ENCODE data around the gene CD72.
A peak's percentile ranks its signal among the peaks of the same experiment; 100 is the strongest.
"Not testable (repeated sequence)": the region's sequence is repeated elsewhere in the genome, so short reads cannot be mapped to it uniquely, and the experiment has no call there.

Gene CD72

GRCh38 chr9:35618854-35619799 is 914 bp upstream of the CD72 start:
- DNase-seq (peak; percentile 50 to 57 (median 56)), ATAC-seq (replicated peaks) (peak; percentile 74)
- Mint-ChIP-seq H3K27me3 (no peaks in the 10 kb centered on the region), H3K4me3 (peak overlapping the region; percentile 88 to 89), H3K36me3 (ENCODE audit: insufficient read depth) (peaks cover 4% of the 10 kb centered on the region), H3K27ac (peak overlapping the region; percentile 97 to 98), H3K4me1 (ENCODE audit: low read depth in 2 of 2) (peaks cover 40 to 44% of the 10 kb centered on the region in 2 donors), H3K9me3 (no peaks in the 10 kb centered on the region)

GRCh38 chr9:35617548-35617947 is 665 bp downstream of the CD72 start:
- Mint-ChIP-seq H3K27ac (peak overlapping the region; percentile 97 to 98), H3K27me3 (no peaks in the 10 kb centered on the region), H3K9me3 (no peaks in the 10 kb centered on the region), H3K4me3 (peak overlapping the region; percentile 88 to 89), H3K36me3 (ENCODE audit: insufficient read depth) (peaks cover 4% of the 10 kb centered on the region), H3K4me1 (ENCODE audit: low read depth in 2 of 2) (peaks cover 40 to 44% of the 10 kb centered on the region in 2 donors)
- ATAC-seq (replicated peaks) (no peak), DNase-seq (no peak)

DNA sequence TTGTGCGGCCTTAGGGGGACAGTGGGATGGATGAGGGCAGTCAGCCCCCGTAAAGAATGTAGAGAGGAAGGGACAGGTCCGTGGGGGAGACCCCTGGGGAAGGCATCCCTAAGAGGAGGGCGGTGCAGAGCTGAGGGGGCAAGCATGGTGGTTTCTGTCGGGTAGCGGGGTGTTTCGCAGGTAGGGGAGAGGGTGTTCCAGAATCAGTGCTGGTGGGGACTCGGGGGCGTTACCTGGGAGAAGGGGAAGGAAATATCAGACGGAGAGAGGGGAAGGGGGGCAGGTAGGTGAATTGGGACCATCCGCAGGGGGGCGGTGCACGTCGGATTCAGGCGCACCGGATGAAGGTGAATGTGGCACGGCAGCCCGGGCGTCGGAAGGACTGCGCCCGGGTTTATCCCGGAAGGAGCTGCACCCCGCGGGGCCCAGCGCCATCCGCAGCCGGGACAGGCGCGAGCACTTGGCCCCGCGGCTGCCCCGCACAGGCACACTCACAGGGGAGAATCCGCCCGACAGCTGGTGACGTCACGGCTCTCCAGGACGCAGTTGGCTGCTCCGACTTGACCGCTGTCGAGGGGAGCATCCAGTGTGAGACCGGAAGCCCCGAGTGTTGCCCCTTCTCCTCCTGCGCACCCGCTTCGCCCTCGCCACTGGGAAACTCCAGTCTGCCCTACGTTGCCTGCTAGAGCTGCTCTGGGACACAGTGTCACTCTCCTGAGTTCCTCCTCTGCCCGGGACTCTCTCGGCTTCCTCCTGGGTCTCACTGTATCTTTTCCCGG is 1.3 kb downstream of the CD72 start:
- Mint-ChIP-seq H3K27me3 (no peaks in the 10 kb centered on the region), H3K9me3 (no peaks in the 10 kb centered on the region), H3K27ac (peak overlapping the region; percentile 97 to 98), H3K4me1 (ENCODE audit: low read depth in 2 of 2) (peaks cover 40 to 44% of the 10 kb centered on the region in 2 donors), H3K4me3 (peak overlapping the region; percentile 88 to 89), H3K36me3 (ENCODE audit: insufficient read depth) (peaks cover 4% of the 10 kb centered on the region)
- DNase-seq (peak; percentile 65 to 70 (median 66)), ATAC-seq (replicated peaks) (peak; percentile 59)

DNA sequence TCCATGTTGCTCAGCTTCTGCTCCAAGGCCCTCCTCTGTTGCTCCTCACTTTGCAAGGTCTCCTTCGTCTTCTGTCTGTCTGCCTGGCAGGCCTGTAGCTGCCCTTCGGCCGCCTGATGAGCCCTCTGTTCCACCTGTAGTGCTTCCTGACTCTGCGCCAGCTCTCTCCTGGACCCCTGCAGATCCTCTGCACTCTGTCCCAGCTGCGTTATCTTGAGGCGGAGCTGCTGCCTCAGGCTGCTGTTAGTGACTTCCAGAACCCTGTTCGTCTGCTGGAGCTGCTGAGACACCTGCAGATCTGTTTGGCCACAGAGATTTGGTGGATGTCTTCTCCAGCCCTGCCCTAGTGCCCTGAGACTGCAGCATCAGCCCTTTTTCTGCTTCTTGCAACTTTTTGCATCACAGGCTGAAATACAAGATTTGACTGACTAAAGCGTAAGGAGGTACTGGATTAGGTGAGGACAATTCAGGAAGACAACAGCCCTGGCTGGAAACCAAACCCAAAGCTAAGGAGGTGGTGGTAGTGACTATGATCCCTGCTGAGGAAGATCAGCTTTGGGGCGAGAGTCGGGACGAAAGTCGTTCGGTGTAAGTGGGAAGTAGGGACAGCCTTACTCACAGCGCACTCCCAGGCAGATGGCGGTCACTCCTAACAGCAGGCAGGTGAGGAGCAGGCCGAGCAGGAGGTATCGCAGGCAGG is 2.1 kb downstream of the CD72 start:
- peak overlapping the region; percentile 97 to 98 for H3K27ac Mint-ChIP-seq
- peaks cover 4% of the 10 kb centered on the region for H3K36me3 Mint-ChIP-seq (ENCODE audit: insufficient read depth)
- no peak for DNase-seq
- no peaks in the 10 kb centered on the region for H3K27me3 Mint-ChIP-seq
- peak overlapping the region; percentile 88 to 89 for H3K4me3 Mint-ChIP-seq
- ATAC-seq (replicated peaks): no peak
- peaks cover 44 to 50% of the 10 kb centered on the region in 2 donors for H3K4me1 Mint-ChIP-seq (ENCODE audit: low read depth in 2 of 2)
- no peaks in the 10 kb centered on the region for H3K9me3 Mint-ChIP-seq

DNA sequence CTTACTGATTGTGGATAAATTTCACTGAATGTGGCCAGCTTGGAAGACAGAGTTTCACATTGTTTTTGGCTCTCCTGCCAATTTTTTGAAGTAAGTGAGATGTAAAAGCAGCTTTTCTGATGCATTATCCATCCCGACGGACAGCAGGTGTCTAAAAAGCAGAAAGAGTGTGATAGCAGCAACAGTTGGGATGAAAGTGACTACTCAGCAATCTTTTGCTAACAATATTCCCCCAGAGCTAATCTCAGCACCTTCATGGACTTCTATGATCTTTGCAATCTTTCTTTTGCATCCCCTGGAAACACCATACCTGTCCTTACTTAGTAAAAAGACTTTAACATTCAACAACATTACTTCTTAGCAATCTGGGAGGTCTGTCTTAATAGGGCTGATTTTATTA is 5.4 kb downstream of the CD72 start:
- Mint-ChIP-seq H3K27me3 (no peaks in the 10 kb centered on the region), H3K4me3 (no peak overlapping the region), H3K4me1 (ENCODE audit: low read depth in 2 of 2) (peaks cover 27 to 28% of the 10 kb centered on the region in 2 donors), H3K9me3 (no peaks in the 10 kb centered on the region), H3K36me3 (ENCODE audit: insufficient read depth) (peaks cover 14% of the 10 kb centered on the region), H3K27ac (no peak overlapping the region)
- ATAC-seq (replicated peaks) (no peak), DNase-seq (no peak)

- not testable (repeated sequence) for H3K27ac Mint-ChIP-seq; DNase-seq; H3K27me3 Mint-ChIP-seq; H3K4me3 Mint-ChIP-seq; H3K9me3 Mint-ChIP-seq; ATAC-seq (replicated peaks)
- Mint-ChIP-seq H3K4me1 (ENCODE audit: low read depth in 2 of 2) (peaks cover 21 to 26% of the 10 kb centered on the region in 2 donors), H3K36me3 (ENCODE audit: insufficient read depth) (peaks cover 14% of the 10 kb centered on the region)
Observed at GRCh38 chr9:35612066-35612465, 6.1 kb downstream of the CD72 start.

DNA sequence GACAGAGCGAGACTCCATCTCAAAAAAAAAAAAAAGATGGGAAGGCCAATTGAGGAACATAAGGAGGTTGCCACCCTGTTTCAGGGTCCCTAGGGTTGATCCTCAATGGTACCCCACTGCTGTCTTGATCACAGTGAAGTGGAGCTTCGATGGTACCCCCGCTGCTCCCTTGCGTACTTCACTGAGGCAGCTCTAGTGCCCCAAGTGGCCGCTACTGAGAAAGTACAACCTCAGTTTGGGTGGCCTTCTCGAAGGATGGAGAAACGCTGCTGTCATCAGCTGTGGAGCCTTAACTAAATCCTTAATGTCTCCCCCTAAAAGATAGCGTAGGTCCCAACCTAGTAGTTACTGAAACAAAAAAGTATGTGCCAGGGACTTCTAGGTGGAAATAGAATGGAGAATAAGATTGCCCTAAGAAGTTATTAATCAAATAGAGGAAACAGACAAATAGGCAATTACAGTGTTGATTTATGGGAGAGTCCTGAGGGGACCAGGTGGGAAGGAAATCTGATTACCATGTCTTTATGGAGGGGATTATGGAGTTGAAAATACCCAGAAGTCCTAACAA is 6.9 kb downstream of the CD72 start:
- peaks cover 16% of the 10 kb centered on the region for H3K36me3 Mint-ChIP-seq (ENCODE audit: insufficient read depth)
- H3K27ac Mint-ChIP-seq: peak overlapping the region in 1 of 2 donors; percentile 27
- ATAC-seq (replicated peaks) (peak; percentile 98), DNase-seq (peak; percentile 41 to 50 (median 45))
- no peaks in the 10 kb centered on the region for H3K27me3 Mint-ChIP-seq
- H3K4me1 Mint-ChIP-seq (ENCODE audit: low read depth in 2 of 2): peaks cover 20 to 25% of the 10 kb centered on the region in 2 donors
- H3K9me3 Mint-ChIP-seq: no peaks in the 10 kb centered on the region
- no peak overlapping the region for H3K4me3 Mint-ChIP-seq

DNA sequence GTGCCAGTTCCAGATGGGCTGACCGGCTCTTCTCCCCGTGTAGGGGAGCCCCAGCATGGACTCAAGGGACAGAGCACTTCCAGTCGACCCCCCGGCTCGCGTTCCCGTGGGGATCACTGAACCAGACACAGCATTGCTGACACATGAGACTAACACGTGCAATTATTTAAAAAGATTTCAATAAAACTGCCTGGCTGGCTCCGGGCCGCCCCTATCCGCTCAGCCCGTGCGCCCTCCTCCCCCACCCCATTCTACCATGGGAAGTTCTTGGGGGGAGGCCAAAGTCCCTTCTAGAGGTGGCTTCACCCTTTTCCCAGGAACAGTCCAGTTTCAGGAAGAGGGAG is 8.4 kb downstream of the CD72 start:
- peaks cover 18% of the 10 kb centered on the region for H3K36me3 Mint-ChIP-seq (ENCODE audit: insufficient read depth)
- DNase-seq (no peak), ATAC-seq (replicated peaks) (no peak)
- no peak overlapping the region for H3K4me3 Mint-ChIP-seq
- peaks cover 18 to 22% of the 10 kb centered on the region in 2 donors for H3K4me1 Mint-ChIP-seq (ENCODE audit: low read depth in 2 of 2)
- no peaks in the 10 kb centered on the region for H3K27me3 Mint-ChIP-seq
- H3K9me3 Mint-ChIP-seq: no peaks in the 10 kb centered on the region
- no peak overlapping the region for H3K27ac Mint-ChIP-seq

DNA sequence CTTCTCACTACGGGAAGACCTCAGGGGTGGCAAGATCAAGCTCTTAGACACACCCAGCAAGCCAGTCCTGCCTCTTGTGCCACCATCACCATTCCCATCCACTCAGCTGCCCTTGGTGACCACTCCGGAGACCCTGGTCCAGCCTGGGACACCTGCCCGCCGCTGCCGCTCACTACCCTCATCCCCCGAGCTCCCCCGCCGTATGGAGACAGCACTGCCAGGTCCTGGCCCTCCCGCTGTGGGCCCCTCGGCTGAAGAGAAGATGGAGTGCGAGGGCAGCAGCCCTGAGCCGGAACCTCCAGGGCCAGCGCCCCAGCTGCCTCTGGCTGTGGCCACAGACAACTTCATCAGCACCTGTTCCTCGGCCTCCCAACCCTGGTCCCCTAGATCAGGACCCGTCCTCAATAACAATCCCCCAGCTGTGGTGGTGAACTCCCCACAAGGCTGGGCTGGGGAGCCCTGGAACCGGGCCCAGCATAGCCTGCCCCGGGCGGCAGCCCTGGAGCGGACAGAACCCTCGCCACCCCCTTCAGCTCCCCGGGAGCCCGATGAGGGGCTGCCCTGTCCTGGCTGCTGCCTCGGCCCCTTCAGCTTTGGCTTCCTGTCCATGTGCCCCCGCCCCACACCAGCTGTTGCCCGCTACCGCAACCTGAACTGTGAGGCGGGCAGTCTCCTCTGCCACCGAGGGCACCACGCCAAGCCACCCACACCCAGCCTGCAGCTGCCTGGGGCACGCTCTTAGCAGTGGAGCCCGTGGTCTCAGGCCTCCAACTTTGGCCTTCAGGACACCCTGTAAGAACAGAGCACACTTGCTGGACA is 9.0 kb downstream of the CD72 start:
- Mint-ChIP-seq H3K9me3 (no peaks in the 10 kb centered on the region), H3K4me1 (ENCODE audit: low read depth in 2 of 2) (peaks cover 24 to 26% of the 10 kb centered on the region in 2 donors), H3K27ac (peak overlapping the region in 1 of 2 donors; percentile 38), H3K4me3 (no peak overlapping the region), H3K36me3 (ENCODE audit: insufficient read depth) (peaks cover 24% of the 10 kb centered on the region), H3K27me3 (no peaks in the 10 kb centered on the region)
- DNase-seq (no peak), ATAC-seq (replicated peaks) (no peak)

DNA sequence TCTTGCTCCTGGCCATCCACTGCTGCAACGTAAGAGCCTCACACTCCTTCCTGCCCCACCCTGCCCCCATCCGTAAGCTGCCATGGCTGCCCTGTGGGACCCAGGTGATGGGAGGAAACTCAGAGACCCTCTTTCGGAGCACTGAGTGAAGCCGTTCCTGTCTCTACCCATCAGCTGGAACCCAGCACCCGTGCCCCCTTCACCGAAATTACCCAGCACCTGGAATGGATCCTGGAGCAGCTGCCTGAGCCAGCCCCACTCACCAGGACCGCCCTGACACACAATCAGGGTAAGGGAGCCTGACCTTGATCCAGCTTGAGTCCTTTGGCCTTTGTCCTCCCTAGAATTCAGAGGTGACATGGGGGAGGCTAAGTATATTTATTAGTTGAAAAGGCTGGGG is 10.0 kb downstream of the CD72 start:
- ATAC-seq (replicated peaks) (no peak), DNase-seq (no peak)
- Mint-ChIP-seq H3K9me3 (no peaks in the 10 kb centered on the region), H3K36me3 (ENCODE audit: insufficient read depth) (peaks cover 30% of the 10 kb centered on the region), H3K4me3 (peak overlapping the region in 1 of 2 donors; percentile 29), H3K4me1 (ENCODE audit: low read depth in 2 of 2) (peaks cover 31 to 34% of the 10 kb centered on the region in 2 donors), H3K27ac (no peak overlapping the region), H3K27me3 (no peaks in the 10 kb centered on the region)

DNA sequence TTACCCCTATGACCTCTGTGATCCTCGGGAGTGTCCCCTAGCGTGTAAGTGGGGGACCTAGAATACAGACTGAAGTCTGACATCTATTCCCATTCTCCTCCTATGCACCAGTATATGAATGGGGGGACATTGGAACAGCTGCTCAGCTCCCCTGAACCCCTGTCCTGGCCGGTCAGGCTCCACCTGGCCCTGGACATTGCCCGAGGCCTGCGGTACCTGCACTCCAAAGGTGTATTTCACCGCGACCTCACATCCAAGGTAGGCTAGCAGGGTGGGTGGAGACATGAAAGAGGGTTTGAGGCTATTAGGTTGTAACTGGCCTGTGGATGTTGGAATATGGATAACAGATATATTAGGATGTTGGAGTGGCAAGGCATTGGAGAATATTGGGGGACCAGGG is 11.5 kb downstream of the CD72 start:
- H3K36me3 Mint-ChIP-seq (ENCODE audit: insufficient read depth): peaks cover 30% of the 10 kb centered on the region
- DNase-seq (no peak), ATAC-seq (replicated peaks) (no peak)
- H3K27ac Mint-ChIP-seq: peak overlapping the region in 1 of 2 donors; percentile 44
- no peaks in the 10 kb centered on the region for H3K27me3 Mint-ChIP-seq
- no peaks in the 10 kb centered on the region for H3K9me3 Mint-ChIP-seq
- peak overlapping the region; percentile 24 to 43 for H3K4me3 Mint-ChIP-seq
- H3K4me1 Mint-ChIP-seq (ENCODE audit: low read depth in 2 of 2): peaks cover 32 to 35% of the 10 kb centered on the region in 2 donors

DNA sequence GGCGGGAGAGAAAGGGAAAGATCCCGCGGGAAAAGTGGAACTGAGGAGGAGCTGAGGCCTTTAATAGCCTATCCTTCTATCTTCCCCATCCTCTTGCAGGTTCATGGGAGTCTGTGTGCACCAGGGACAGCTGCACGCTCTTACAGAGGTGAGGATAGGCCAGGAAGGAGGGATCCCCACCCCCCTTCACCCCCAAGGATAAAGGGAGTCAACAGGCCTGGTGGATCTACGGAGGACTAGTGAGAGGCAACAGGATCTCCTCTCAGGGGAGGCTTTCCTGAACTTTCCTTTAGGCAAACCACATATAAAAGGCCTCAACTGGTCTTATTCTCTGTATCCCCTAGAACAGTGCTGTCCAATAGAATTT is 12.1 kb downstream of the CD72 start:
- ATAC-seq (replicated peaks): no peak
- Mint-ChIP-seq H3K27me3 (no peaks in the 10 kb centered on the region), H3K4me1 (ENCODE audit: low read depth in 2 of 2) (peaks cover 26 to 31% of the 10 kb centered on the region in 2 donors), H3K27ac (peak overlapping the region; percentile 49 to 59), H3K36me3 (ENCODE audit: insufficient read depth) (peaks cover 30% of the 10 kb centered on the region), H3K4me3 (peak overlapping the region; percentile 79), H3K9me3 (no peaks in the 10 kb centered on the region)
- DNase-seq: no peak
